Activated CD4-positive, alpha-beta T cell treated with anti-CD3 and anti-CD28 coated beads for 36 hours (primary cell): Measurements from ENCODE around the gene MED13L. TPM values are rescaled to one million over a fixed set of nuclear protein-coding genes. Genes with fewer than 3 reads are reported as not detected.

ENCODE experiments used
- ATAC-seq: fragments of 200-7000 bp; cut with Tn5 transposase; one replicate; pipeline ENCODE4 v1.10.0; 2021; ENCODE audit warnings: mild to moderate bottlenecking, moderate library complexity
- CTCF ChIA-PET: fragments of 350-600 bp; sonication (Branson Sonifier 250); formaldehyde crosslinking; loops from one replicate; lab custom pipeline; 2021; ENCODE audit warnings: antibody characterized with exemption; lab: Charles Lee
- POLR2A ChIA-PET: fragments of 350-600 bp; sonication (Branson Sonifier 250); formaldehyde crosslinking; loops from one replicate; lab custom pipeline; 2021; ENCODE audit warnings: antibody characterized with exemption, inconsistent platforms; lab: Charles Lee
- DNase-seq: peaks from one replicate; pipeline ENCODE4 v3.0.0-alpha.2; 2020
- H3K27ac Mint-ChIP-seq: one replicate; pipeline ENCODE4 v1.8.0; 2021; ENCODE audit warnings: mixed read lengths
- H3K27me3 Mint-ChIP-seq: one replicate; pipeline ENCODE4 v1.8.0; 2021; ENCODE audit warnings: mixed read lengths
- H3K36me3 Mint-ChIP-seq: one replicate; pipeline ENCODE4 v1.8.0; 2021; ENCODE audit warnings: low read depth, mixed read lengths
- H3K4me1 Mint-ChIP-seq: one replicate; pipeline ENCODE4 v1.8.0; 2021; ENCODE audit warnings: mixed read lengths
- H3K4me3 Mint-ChIP-seq: one replicate; pipeline ENCODE4 v1.8.0; 2021; ENCODE audit warnings: mild to moderate bottlenecking, moderate library complexity, mixed read lengths
- H3K9me3 Mint-ChIP-seq: one replicate; pipeline ENCODE4 v1.8.0; 2021; ENCODE audit warnings: low read depth, mixed read lengths
- intact Hi-C, 2 experiments: fragments of 100-400 bp; cut with DNase I in 1 of 2; cut with micrococcal nuclease in 1 of 2; formaldehyde crosslinking; loops; one replicate each; pipeline versions ENCODE4 v1.14.2 to v1.15.1; 2022 to 2024; cut with DNase I, micrococcal nuclease
- total RNA-seq, 2 experiments: library from RNA; stranded (reverse); gene quantifications; one replicate each; pipeline ENCODE4 v1.2.3, GENCODE V29; 2021

MED13L gene
- total RNA-seq, 2 experiments from 2014 or later: 38.5 to 41.9 TPM

GRCh38 chr12:116179384-116179783 lies 98.1 kb downstream of the MED13L start:
- no peak overlapping the region for H3K27ac Mint-ChIP-seq
- no peaks in the 10 kb centered on the region for H3K9me3 Mint-ChIP-seq
- H3K36me3 Mint-ChIP-seq: no peaks in the 10 kb centered on the region
- ChIA-PET POLR2A (no interaction called here), CTCF (interaction anchor here (1.0 kb wide), 1 partner anchor 57 kb away, joined by 3 read pairs; no protein-coding TSS in a partner anchor)
- ATAC-seq (no peak), DNase-seq (no peak)
- no peak overlapping the region for H3K4me3 Mint-ChIP-seq
- no peaks in the 10 kb centered on the region for H3K27me3 Mint-ChIP-seq
- H3K4me1 Mint-ChIP-seq: peaks cover 73% of the 10 kb centered on the region
- intact Hi-C loops: no loop called here

- Mint-ChIP-seq H3K4me3 (no peak overlapping the region), H3K27ac (peak overlapping the region; percentile 1), H3K9me3 (no peaks in the 10 kb centered on the region), H3K27me3 (no peaks in the 10 kb centered on the region), H3K4me1 (peaks cover 74% of the 10 kb centered on the region), H3K36me3 (no peaks in the 10 kb centered on the region)
- ATAC-seq (no peak), DNase-seq (no peak)
- intact Hi-C loops: no loop called here
- ChIA-PET POLR2A (interaction anchor here (0.6 kb wide), 2 partner anchors 95 to 124 kb away, joined by 3 to 4 read pairs; no protein-coding TSS in a partner anchor), CTCF (interaction anchor here (1.0 to 1.4 kb wide), 4 partner anchors 10 to 25 kb away, joined by 3 to 5 read pairs (median 3); no protein-coding TSS in a partner anchor)
Observed at GRCh38 chr12:116177017-116177416, 100.5 kb downstream of the MED13L start.

GRCh38 chr12:116174904-116175303 lies 102.6 kb downstream of the MED13L start:
- Mint-ChIP-seq H3K9me3 (no peaks in the 10 kb centered on the region), H3K4me1 (peaks cover 73% of the 10 kb centered on the region), H3K27me3 (no peaks in the 10 kb centered on the region), H3K4me3 (no peak overlapping the region), H3K36me3 (peaks cover 2% of the 10 kb centered on the region), H3K27ac (no peak overlapping the region)
- intact Hi-C loops: loop anchor here in 1 of 2 experiments (5.0 kb wide), 2 partner anchors 38 to 88 kb away; no protein-coding TSS in a partner anchor
- CTCF ChIA-PET: interaction anchor here (1.5 to 1.6 kb wide), 2 partner anchors 11 to 27 kb away, joined by 3 to 4 read pairs; no protein-coding TSS in a partner anchor
- DNase-seq (no peak), ATAC-seq (no peak)
- POLR2A ChIA-PET: no interaction called here

GRCh38 chr12:116174006-116174405 lies 103.5 kb downstream of the MED13L start:
- peaks cover 72% of the 10 kb centered on the region for H3K4me1 Mint-ChIP-seq
- H3K4me3 Mint-ChIP-seq: no peak overlapping the region
- peaks cover 3% of the 10 kb centered on the region for H3K36me3 Mint-ChIP-seq
- ATAC-seq: no peak
- intact Hi-C loops: loop anchor here in 1 of 2 experiments (5.0 kb wide), 2 partner anchors 37 to 87 kb away; no protein-coding TSS in a partner anchor
- no peaks in the 10 kb centered on the region for H3K9me3 Mint-ChIP-seq
- ChIA-PET POLR2A (no interaction called here), CTCF (interaction anchor here (1.5 to 1.6 kb wide), 3 partner anchors 9 to 28 kb away, joined by 3 to 4 read pairs (median 4); no protein-coding TSS in a partner anchor)
- no peaks in the 10 kb centered on the region for H3K27me3 Mint-ChIP-seq
- no peak for DNase-seq
- peak overlapping the region; percentile 49 for H3K27ac Mint-ChIP-seq

- intact Hi-C loops: loop anchor here (1.0 to 5.0 kb wide), 4 partner anchors 14 to 85 kb away; no protein-coding TSS in a partner anchor
- peak; percentile 73 for DNase-seq
Observed at GRCh38 chr12:116172224-116172849, 105.2 kb downstream of the MED13L start.

GRCh38 chr12:116171549-116171948 lies 105.9 kb downstream of the MED13L start:
- H3K4me1 Mint-ChIP-seq: peaks cover 68% of the 10 kb centered on the region
- intact Hi-C loops: loop anchor here in 1 of 2 experiments (5.0 kb wide), 2 partner anchors 34 to 84 kb away; no protein-coding TSS in a partner anchor
- H3K36me3 Mint-ChIP-seq: peaks cover 5% of the 10 kb centered on the region
- no peaks in the 10 kb centered on the region for H3K9me3 Mint-ChIP-seq
- H3K27me3 Mint-ChIP-seq: no peaks in the 10 kb centered on the region
- no peak for DNase-seq
- H3K4me3 Mint-ChIP-seq: peak overlapping the region; percentile 73
- H3K27ac Mint-ChIP-seq: peak overlapping the region; percentile 97
- no peak for ATAC-seq
- ChIA-PET POLR2A (no interaction called here), CTCF (interaction anchor here (1.0 to 1.8 kb wide), 4 partner anchors 21 to 111 kb away, joined by 3 to 7 read pairs (median 6); no protein-coding TSS in a partner anchor)

More at GRCh38 chr12:116172224-116172849, 105.2 kb downstream of the MED13L start:
- Mint-ChIP-seq H3K9me3 (no peaks in the 10 kb centered on the region), H3K4me1 (peaks cover 72% of the 10 kb centered on the region), H3K27ac (peak overlapping the region; percentile 97), H3K4me3 (peak overlapping the region; percentile 73), H3K27me3 (no peaks in the 10 kb centered on the region), H3K36me3 (peaks cover 5% of the 10 kb centered on the region)
- peak; percentile 99 for ATAC-seq
- ChIA-PET POLR2A (no interaction called here), CTCF (interaction anchor here (1.3 to 1.8 kb wide), 3 partner anchors 22 to 112 kb away, joined by 5 to 7 read pairs (median 6); no protein-coding TSS in a partner anchor)

DNA sequence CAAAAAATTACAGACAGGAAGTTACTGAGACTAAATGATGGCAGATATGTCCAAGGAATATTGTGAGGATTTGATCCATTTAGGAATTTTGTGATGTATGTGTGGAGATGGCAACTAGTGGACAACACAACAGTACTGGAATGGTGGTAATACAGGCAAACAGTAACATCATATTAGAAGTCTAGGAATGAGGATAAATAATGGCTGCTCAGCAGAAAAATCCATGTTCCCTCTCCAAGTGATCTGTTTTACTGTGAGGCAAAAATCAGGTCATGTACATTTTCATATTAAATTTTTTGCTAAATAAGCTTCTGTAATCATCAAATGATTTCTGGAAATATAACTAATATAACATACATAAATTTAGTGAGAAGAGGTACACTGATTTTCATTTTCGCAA lies 108.4 kb downstream of the MED13L start:
- H3K4me1 Mint-ChIP-seq: peaks cover 69% of the 10 kb centered on the region
- no peak for DNase-seq
- no peak for ATAC-seq
- H3K27me3 Mint-ChIP-seq: no peaks in the 10 kb centered on the region
- H3K9me3 Mint-ChIP-seq: no peaks in the 10 kb centered on the region
- CTCF ChIA-PET: interaction anchor here (1.9 kb wide), 1 partner anchor 15 kb away, joined by 5 read pairs; no protein-coding TSS in a partner anchor
- H3K36me3 Mint-ChIP-seq: peaks cover 5% of the 10 kb centered on the region
- POLR2A ChIA-PET: no interaction called here
- no peak overlapping the region for H3K4me3 Mint-ChIP-seq
- intact Hi-C loops: no loop called here
- H3K27ac Mint-ChIP-seq: no peak overlapping the region

- ChIA-PET CTCF (no interaction called here), POLR2A (no interaction called here)
- Mint-ChIP-seq H3K9me3 (no peaks in the 10 kb centered on the region), H3K27me3 (no peaks in the 10 kb centered on the region), H3K4me3 (no peak overlapping the region), H3K36me3 (peaks cover 5% of the 10 kb centered on the region), H3K4me1 (peaks cover 57% of the 10 kb centered on the region), H3K27ac (peak overlapping the region; percentile 27)
- intact Hi-C loops: no loop called here
- no peak for DNase-seq
- no peak for ATAC-seq
Observed at GRCh38 chr12:116166306-116166705, 111.2 kb downstream of the MED13L start.

DNA sequence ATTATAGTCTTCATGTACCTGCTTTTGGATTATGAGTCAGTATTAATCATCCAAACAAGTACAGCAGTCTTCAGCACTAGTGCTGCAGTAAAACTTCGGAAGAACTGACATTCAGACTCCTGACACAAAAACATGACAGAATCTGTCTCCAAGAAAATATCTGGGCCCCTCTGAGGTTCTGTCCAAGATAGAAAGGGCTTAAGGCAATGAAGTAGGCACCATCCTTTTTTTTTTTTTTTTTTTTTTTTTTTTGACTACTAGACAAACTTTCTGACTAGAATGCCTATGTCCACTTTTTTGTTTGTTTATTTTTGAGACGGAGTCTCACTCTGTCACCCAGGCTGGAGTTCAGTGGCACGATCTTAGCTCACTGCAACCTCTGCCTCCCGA lies 112.5 kb downstream of the MED13L start:
- H3K9me3 Mint-ChIP-seq: no peaks in the 10 kb centered on the region
- H3K4me1 Mint-ChIP-seq: peaks cover 53% of the 10 kb centered on the region
- ChIA-PET CTCF (interaction anchor here (1.2 to 2.2 kb wide), 2 partner anchors 11 to 24 kb away, joined by 3 to 9 read pairs; no protein-coding TSS in a partner anchor), POLR2A (no interaction called here)
- ATAC-seq (peak; percentile 92), DNase-seq (no peak)
- intact Hi-C loops: loop anchor here in 1 of 2 experiments (2.0 kb wide), 1 partner anchor 20 kb away; no protein-coding TSS in a partner anchor
- no peak overlapping the region for H3K4me3 Mint-ChIP-seq
- H3K27me3 Mint-ChIP-seq: no peaks in the 10 kb centered on the region
- H3K36me3 Mint-ChIP-seq: peaks cover 5% of the 10 kb centered on the region
- H3K27ac Mint-ChIP-seq: peak overlapping the region; percentile 78

DNA sequence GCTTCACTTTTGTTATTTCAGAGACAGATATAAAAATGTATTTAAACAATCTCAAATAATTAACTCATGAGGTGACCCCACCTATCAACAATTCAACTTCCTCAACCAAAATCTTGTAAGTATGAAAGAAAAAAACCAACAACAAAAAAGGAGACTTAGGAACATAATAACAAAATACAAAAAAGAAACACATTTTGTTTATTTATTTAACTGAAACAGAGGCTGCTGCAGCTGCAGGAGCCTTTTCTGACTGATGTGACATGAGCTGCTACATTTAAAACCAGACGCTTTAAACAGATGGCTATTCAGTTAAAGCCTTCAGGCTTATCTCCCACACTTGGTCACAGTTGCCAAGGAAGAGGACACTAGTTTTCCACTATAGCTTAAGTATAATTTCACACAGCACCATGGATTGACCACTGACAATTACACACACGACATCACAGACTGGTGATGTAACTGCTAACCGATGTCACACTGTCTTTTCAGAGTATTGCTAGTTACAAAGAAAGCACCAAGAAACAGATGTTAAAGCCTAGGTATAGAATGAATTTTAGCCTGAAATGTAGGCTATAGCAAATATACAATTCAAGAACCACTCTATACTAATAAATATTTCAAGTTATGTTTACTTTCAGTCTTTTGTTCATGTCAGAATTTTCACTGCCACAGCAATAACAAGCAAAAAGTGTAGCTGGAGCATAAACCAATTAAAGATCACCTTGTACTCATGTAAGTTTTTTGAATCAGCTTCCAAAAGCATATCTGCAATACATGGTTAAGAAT lies 113.0 kb downstream of the MED13L start:
- ATAC-seq (peak; percentile 34), DNase-seq (peak; percentile 24)
- Mint-ChIP-seq H3K9me3 (no peaks in the 10 kb centered on the region), H3K4me1 (peaks cover 49% of the 10 kb centered on the region), H3K4me3 (no peak overlapping the region), H3K36me3 (peaks cover 2% of the 10 kb centered on the region), H3K27ac (peak overlapping the region; percentile 78), H3K27me3 (no peaks in the 10 kb centered on the region)
- intact Hi-C loops: loop anchor here in 1 of 2 experiments (2.0 kb wide), 1 partner anchor 20 kb away; no protein-coding TSS in a partner anchor
- ChIA-PET POLR2A (interaction anchor here (0.9 kb wide), 1 partner anchor 148 kb away, joined by 3 read pairs; no protein-coding TSS in a partner anchor), CTCF (interaction anchor here (0.6 to 2.2 kb wide), 6 partner anchors 10 to 157 kb away, joined by 3 to 9 read pairs (median 4); no protein-coding TSS in a partner anchor)

DNA sequence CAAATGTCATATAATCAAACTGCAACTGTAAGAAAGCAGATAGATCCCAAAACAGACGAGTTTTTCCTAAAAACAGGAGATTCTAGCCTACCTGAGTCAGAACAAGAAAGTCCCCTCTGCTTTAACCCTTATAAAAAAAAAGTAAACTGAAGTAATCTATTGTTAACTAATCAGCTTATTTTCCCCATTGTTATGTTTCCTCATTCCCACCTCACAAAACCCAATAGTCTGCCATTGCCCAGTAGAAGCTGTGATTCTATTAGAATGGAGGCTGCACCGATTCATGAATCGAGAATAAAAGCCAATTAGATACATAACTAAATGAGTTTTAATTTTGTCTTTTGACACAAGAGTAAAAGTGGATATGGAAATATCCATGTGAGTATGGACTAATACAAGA lies 115.4 kb downstream of the MED13L start:
- no peak overlapping the region for H3K27ac Mint-ChIP-seq
- ChIA-PET POLR2A (no interaction called here), CTCF (interaction anchor here (1.2 kb wide), 1 partner anchor 32 kb away, joined by 3 read pairs; no protein-coding TSS in a partner anchor)
- no peak overlapping the region for H3K4me3 Mint-ChIP-seq
- ATAC-seq (no peak), DNase-seq (no peak)
- H3K4me1 Mint-ChIP-seq: peaks cover 61% of the 10 kb centered on the region
- H3K27me3 Mint-ChIP-seq: no peaks in the 10 kb centered on the region
- no peaks in the 10 kb centered on the region for H3K36me3 Mint-ChIP-seq
- intact Hi-C loops: no loop called here
- H3K9me3 Mint-ChIP-seq: no peaks in the 10 kb centered on the region
